ENCODE measurements around the gene RHAG.

GRCh38 chr6:49558238-49558637 lies 78.4 kb downstream of the RHAG start:
- TF ChIP-seq CTCF (conservative IDR thresholded peaks at IDR 0.05; ENCODE audit: low read depth, low read length) (no peak), EZH2 (IDR thresholded peaks at IDR 0.05; ENCODE audit: low read length, unreplicated experiment) (no peak), EZH2phosphoT487 (IDR thresholded peaks at IDR 0.05; ENCODE audit: borderline replicate concordance, low read length) (no peak)

All from PC-3 (cell line).